Measurements from ENCODE around the gene USP40.

Gene USP40

DNA sequence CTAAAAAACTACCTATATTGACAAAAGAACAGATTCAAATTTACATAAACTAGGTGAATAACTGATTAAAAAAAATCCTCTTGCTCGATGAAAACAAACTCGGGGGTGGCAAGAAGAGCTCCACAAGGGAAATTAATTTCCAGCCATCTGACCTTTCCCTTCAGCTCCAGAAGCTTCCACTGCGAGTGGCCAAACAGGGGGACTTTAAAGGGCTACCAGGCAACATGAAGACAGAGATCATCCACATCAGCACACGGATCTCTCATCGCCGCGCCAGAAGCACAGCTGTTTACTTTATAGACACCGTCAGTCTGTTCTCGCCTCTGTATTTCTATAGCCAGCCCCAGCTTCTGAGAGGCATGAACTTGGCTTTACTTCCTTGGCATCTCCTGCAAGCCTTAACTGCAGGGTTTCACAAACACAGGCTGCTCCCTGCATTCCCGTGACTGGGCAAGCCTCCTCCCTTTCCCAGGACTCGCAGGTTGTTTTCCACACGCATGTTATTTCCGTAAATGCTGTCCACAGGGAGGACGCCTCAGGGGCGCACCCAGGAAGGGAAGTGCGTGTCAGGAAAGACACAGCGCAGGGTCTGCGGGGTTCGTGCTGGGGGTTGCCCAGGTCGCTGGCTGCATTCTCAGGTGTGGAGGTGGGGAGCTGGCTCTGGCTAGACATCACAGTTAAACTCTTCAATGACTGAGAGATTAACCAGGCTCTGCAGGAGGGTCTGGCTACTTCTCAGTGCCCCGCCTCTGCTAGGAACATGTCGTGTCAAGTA lies 85.0 kb downstream of the USP40 start:
- ATAC-seq (replicated peaks) (no peak), DNase-seq (no peak)
- H3K4me3 Mint-ChIP-seq = no peak overlapping the region
- peaks cover 0 to 15% of the 10 kb centered on the region in 2 donors for H3K4me1 Mint-ChIP-seq
- H3K27me3 Mint-ChIP-seq = no peaks in the 10 kb centered on the region
- peak overlapping the region; percentile 51 for H3K27ac Mint-ChIP-seq
- peaks cover 43 to 59% of the 10 kb centered on the region in 2 donors for H3K36me3 Mint-ChIP-seq
- no peaks in the 10 kb centered on the region for H3K9me3 Mint-ChIP-seq

DNA sequence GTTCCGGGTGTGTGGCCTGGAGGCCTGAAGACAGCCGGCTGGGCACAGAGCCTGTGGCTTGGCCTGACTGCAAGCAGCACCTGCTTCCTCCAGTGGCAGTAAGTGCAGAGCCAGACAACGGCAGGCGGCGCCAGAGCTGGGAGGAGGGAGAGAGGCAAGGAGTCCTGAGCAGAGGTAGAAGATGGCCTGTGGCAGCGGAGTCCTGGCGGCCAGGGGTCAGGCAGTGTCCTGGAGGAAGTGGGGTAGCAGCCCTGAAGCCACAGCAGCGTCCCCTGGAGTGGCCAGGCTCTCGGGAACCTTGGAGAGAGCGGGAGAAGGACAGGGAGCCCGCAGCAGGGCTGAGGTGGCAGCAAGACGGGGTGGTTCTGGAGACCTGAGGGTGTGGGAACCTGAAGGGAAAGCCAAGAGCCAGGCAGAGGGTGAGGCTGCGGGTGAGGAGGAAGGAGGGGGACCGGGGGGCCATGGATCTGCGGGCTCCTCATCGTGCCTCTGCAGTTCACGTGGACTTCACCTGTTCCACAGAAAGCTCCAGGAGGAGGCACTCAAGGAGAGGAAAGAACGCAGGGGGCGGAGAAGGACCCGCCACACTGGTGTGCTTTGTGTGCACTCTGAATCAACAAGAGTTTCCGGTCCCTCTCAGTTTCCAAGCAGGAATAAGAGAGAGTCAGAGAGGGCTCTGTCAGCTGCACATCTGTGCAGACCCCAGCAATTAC lies 85.9 kb downstream of the USP40 start:
- H3K4me3 Mint-ChIP-seq = no peak overlapping the region
- peaks cover 43 to 58% of the 10 kb centered on the region in 2 donors for H3K36me3 Mint-ChIP-seq
- peaks cover 0 to 15% of the 10 kb centered on the region in 2 donors for H3K4me1 Mint-ChIP-seq
- ATAC-seq (replicated peaks) = peak in 1 of 2 donors; percentile 21
- H3K27me3 Mint-ChIP-seq = no peaks in the 10 kb centered on the region
- peak overlapping the region; percentile 88 for H3K27ac Mint-ChIP-seq
- H3K9me3 Mint-ChIP-seq = no peaks in the 10 kb centered on the region
- DNase-seq = no peak

- H3K36me3 Mint-ChIP-seq = peaks cover 43 to 53% of the 10 kb centered on the region in 2 donors
- peaks cover 0 to 15% of the 10 kb centered on the region in 2 donors for H3K4me1 Mint-ChIP-seq
- H3K27ac Mint-ChIP-seq = peak overlapping the region; percentile 88
- H3K9me3 Mint-ChIP-seq = no peaks in the 10 kb centered on the region
- ATAC-seq (replicated peaks) = peak in 1 of 2 donors; percentile 12
- no peaks in the 10 kb centered on the region for H3K27me3 Mint-ChIP-seq
- no peak for DNase-seq
- H3K4me3 Mint-ChIP-seq = no peak overlapping the region
These were observed 86.7 kb downstream of the USP40 start for GRCh38 chr2:233479616-233480489.

DNA sequence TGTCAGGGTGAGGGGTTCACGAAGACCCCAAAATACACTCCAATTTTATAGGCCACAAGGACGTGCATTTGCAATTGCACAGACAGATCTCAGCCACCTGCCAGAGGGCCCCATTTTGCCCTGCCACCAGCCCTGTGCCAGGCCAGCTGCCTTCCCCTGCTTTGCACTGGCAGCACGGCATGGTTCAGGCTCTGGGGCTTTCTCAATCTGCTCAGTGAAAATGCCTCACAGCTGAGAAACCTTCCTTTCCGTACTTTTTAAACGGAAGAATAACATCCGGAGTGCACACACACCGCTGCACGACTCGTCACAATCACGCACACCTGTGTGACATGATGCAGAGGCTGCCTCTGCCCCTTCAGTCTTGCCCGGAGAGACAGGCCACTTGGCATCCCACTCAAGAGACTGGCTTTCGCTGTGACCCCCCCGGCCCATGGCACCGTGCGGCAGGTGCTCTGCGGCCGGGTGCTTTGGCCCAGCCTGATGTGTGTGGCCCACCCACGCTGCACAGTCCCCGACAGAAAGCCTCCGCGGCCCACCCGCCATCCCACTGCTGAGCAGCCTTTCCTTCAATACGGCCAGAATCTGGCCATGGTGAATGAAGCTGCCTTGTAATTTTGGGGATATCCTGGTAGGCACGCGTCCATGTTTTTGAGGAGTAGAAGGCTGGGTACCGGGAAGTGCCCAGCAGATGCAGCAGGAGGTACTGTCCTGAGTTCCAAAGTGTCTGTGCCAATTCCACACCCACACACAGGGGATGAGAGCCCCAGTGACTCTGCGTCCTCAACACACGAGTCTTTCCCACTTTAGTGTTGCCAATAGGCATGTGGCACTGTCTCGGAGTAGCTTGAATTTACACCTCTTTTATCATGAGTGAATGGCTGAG lies 88.8 kb downstream of the USP40 start:
- no peak for ATAC-seq (replicated peaks)
- H3K4me3 Mint-ChIP-seq = no peak overlapping the region
- peaks cover 0 to 22% of the 10 kb centered on the region in 2 donors for H3K4me1 Mint-ChIP-seq
- H3K36me3 Mint-ChIP-seq = peaks cover 45 to 55% of the 10 kb centered on the region in 2 donors
- H3K27me3 Mint-ChIP-seq = no peaks in the 10 kb centered on the region
- H3K9me3 Mint-ChIP-seq = no peaks in the 10 kb centered on the region
- DNase-seq = no peak
- H3K27ac Mint-ChIP-seq = no peak overlapping the region

GRCh38 chr2:233476651-233477547 lies 89.7 kb downstream of the USP40 start:
- no peak overlapping the region for H3K4me3 Mint-ChIP-seq
- peaks cover 0 to 4% of the 10 kb centered on the region in 2 donors for H3K9me3 Mint-ChIP-seq
- H3K36me3 Mint-ChIP-seq = peaks cover 50 to 58% of the 10 kb centered on the region in 2 donors
- no peaks in the 10 kb centered on the region for H3K27me3 Mint-ChIP-seq
- H3K4me1 Mint-ChIP-seq = peaks cover 0 to 16% of the 10 kb centered on the region in 2 donors
- ATAC-seq (replicated peaks) (no peak), DNase-seq (no peak)
- peak overlapping the region; percentile 71 for H3K27ac Mint-ChIP-seq

- H3K4me1 Mint-ChIP-seq = peaks cover 0 to 16% of the 10 kb centered on the region in 2 donors
- DNase-seq (no peak), ATAC-seq (replicated peaks) (no peak)
- no peak overlapping the region for H3K4me3 Mint-ChIP-seq
- no peaks in the 10 kb centered on the region for H3K27me3 Mint-ChIP-seq
- H3K9me3 Mint-ChIP-seq = peaks cover 0 to 4% of the 10 kb centered on the region in 2 donors
- peaks cover 55 to 66% of the 10 kb centered on the region in 2 donors for H3K36me3 Mint-ChIP-seq
- H3K27ac Mint-ChIP-seq = peak overlapping the region; percentile 71
These were observed 90.5 kb downstream of the USP40 start for GRCh38 chr2:233476063-233476410.

DNA sequence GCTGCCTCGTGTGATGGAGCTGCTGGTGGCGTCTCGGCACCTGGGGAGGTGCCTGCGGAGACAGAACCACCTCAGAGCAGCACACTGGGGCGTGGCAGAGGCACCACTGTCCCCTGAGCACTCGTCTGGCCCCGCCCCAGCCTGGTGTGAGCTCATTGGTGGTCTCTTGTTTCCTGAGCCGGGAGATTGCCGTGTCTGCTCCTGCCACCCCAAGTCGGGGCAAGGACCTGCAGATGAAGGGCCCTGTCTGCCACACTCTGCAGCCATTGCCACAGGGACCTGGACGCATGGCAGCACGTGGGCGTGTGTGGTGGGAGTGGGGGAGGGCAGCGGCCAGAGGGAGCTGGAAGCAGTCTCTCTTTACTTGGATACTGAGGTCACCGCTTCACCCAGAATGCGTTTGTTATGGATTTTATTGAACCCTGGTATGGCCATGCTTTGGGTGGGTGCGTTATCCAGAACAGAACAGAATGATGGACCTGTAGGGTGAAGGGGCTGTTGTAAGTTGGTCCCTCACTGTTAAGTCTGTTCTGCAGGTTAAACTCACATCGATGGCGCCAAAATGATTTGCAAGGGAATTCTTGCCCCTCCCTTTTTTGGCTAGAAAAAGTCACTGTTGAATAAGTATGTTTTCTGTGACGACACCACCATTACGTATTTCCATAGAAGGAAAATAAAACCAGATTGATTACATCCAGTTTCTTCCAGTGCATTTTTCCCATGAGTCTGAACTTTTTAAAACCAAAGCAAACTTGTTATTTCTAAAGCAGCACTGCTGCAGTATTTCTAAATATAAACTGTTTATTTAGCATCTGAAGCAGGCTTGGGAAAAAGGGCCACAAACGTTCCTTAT lies 92.0 kb downstream of the USP40 start:
- no peak for DNase-seq
- Mint-ChIP-seq H3K27me3 (no peaks in the 10 kb centered on the region), H3K4me3 (peak overlapping the region in 1 of 2 donors; percentile 35), H3K4me1 (peaks cover 0 to 11% of the 10 kb centered on the region in 2 donors), H3K27ac (peak overlapping the region; percentile 76), H3K36me3 (peaks cover 56 to 68% of the 10 kb centered on the region in 2 donors), H3K9me3 (peaks cover 0 to 4% of the 10 kb centered on the region in 2 donors)
- no peak for ATAC-seq (replicated peaks)

GRCh38 chr2:233473878-233474277 lies 92.7 kb downstream of the USP40 start:
- ATAC-seq (replicated peaks) (no peak), DNase-seq (no peak)
- H3K27me3 Mint-ChIP-seq = no peaks in the 10 kb centered on the region
- H3K36me3 Mint-ChIP-seq = peaks cover 60 to 67% of the 10 kb centered on the region in 2 donors
- peaks cover 0 to 4% of the 10 kb centered on the region in 2 donors for H3K9me3 Mint-ChIP-seq
- peak overlapping the region; percentile 76 for H3K27ac Mint-ChIP-seq
- no peak overlapping the region for H3K4me3 Mint-ChIP-seq
- H3K4me1 Mint-ChIP-seq = peaks cover 0 to 11% of the 10 kb centered on the region in 2 donors

DNA sequence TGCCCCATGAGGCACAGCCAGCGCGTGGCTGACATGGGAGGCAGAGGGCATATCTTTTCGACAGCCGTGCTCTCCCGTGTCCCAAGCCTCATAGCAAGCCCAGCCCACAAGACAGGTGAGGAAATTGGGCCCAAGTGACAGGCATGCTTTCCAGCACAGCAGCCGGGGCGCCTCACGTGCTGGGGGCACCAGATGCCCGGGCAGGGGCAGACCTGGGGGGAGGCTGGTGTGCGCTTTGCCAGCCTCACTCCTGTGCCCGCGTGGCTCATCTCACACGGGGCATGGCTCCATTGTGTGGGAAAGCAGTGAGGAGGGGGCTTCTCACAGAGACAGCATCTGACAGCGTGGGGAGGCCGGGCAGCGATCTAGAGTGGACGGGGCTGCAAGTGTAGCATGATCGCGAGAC lies 93.2 kb downstream of the USP40 start:
- no peaks in the 10 kb centered on the region for H3K27me3 Mint-ChIP-seq
- DNase-seq (no peak), ATAC-seq (replicated peaks) (no peak)
- H3K4me3 Mint-ChIP-seq = peak overlapping the region in 1 of 2 donors; percentile 50
- peaks cover 0 to 11% of the 10 kb centered on the region in 2 donors for H3K4me1 Mint-ChIP-seq
- peak overlapping the region; percentile 42 for H3K27ac Mint-ChIP-seq
- H3K9me3 Mint-ChIP-seq = peaks cover 0 to 4% of the 10 kb centered on the region in 2 donors
- peaks cover 61 to 69% of the 10 kb centered on the region in 2 donors for H3K36me3 Mint-ChIP-seq

DNA sequence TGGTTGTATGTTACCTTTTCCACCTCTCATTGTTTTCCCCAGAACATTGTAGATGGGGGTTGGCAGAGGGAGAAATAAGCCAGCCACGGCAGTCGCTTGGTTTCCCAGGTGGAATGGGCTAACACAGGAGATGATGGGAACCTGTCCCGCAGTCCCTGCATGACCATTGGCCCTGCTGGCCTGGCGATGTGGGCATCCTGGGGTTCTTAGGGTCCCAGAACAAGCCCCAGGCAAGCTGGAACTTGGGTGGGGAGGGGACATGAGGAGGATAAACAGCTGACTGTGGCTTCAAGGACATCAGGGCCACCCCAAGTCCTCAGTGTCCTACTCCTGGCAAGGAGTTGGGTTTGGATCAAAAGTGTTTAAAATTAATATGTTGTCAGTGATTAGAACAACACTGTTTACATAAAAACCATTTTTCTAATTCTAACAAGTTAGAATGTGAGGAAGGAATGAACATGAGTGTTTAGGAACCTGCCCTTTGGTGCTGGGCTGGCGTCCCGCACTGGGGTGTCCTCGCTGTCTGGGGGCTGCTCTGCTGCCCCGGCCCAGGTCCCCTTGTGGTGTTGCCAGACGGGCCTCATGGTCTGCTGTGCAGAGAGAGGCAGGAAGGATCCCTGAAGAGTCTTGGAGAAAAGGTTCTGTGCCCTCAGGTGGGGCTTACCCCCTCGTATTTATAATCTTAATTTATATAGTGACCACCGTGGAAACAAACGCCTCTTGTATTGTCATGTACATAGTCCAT lies 95.1 kb downstream of the USP40 start:
- no peak for ATAC-seq (replicated peaks)
- H3K4me3 Mint-ChIP-seq = no peak overlapping the region
- H3K4me1 Mint-ChIP-seq = peaks cover 0 to 11% of the 10 kb centered on the region in 2 donors
- DNase-seq = no peak
- H3K27me3 Mint-ChIP-seq = no peaks in the 10 kb centered on the region
- H3K9me3 Mint-ChIP-seq = peaks cover 0 to 4% of the 10 kb centered on the region in 2 donors
- H3K27ac Mint-ChIP-seq = peak overlapping the region; percentile 60
- H3K36me3 Mint-ChIP-seq = peaks cover 64 to 76% of the 10 kb centered on the region in 2 donors

- Mint-ChIP-seq H3K9me3 (peaks cover 0 to 4% of the 10 kb centered on the region in 2 donors), H3K27ac (peak overlapping the region; percentile 59), H3K36me3 (peaks cover 68 to 78% of the 10 kb centered on the region in 2 donors), H3K4me3 (no peak overlapping the region), H3K27me3 (no peaks in the 10 kb centered on the region), H3K4me1 (peaks cover 0 to 11% of the 10 kb centered on the region in 2 donors)
- DNase-seq (no peak), ATAC-seq (replicated peaks) (no peak)
These were observed 95.7 kb downstream of the USP40 start for GRCh38 chr2:233470839-233471238.

Measured in stimulated activated naive B cell treated with anti-CD40 and anti-IgM and Interleukin-4, amounts not matched to agents 10 μg/mL and 1 μg/mL and 100 μg/mL, for 72 hours (primary cell).